ENCODE measurements around the gene KIRREL3. TPM values are rescaled to one million over a fixed set of nuclear protein-coding genes. Genes with fewer than 3 reads are reported as not detected.

Gene KIRREL3
- total RNA-seq, 1 donor from 2014 or later = 0.82 TPM

DNA sequence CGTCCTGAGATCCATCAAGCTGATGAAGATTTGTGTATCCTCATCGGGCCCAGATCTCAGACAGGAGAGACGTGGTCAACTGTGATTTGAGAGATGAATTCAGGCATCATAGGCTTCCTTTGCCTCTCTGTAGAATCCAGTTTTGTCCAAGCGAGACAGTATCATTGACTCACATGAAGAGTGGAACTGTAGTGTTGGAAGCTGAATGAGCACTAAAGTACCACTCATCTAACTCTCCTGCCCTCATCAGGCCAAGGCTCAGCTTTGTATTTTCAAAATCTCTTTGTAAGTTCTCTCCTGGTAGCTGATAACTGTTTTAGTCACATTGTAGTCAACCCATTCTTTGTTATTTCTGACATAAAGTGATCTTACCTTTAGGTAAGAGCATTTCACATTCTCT is 85.1 kb downstream of the KIRREL3 start:
- H3K4me1 Mint-ChIP-seq = peaks cover 10% of the 10 kb centered on the region
- TF ChIP-seq, protein P1, sequence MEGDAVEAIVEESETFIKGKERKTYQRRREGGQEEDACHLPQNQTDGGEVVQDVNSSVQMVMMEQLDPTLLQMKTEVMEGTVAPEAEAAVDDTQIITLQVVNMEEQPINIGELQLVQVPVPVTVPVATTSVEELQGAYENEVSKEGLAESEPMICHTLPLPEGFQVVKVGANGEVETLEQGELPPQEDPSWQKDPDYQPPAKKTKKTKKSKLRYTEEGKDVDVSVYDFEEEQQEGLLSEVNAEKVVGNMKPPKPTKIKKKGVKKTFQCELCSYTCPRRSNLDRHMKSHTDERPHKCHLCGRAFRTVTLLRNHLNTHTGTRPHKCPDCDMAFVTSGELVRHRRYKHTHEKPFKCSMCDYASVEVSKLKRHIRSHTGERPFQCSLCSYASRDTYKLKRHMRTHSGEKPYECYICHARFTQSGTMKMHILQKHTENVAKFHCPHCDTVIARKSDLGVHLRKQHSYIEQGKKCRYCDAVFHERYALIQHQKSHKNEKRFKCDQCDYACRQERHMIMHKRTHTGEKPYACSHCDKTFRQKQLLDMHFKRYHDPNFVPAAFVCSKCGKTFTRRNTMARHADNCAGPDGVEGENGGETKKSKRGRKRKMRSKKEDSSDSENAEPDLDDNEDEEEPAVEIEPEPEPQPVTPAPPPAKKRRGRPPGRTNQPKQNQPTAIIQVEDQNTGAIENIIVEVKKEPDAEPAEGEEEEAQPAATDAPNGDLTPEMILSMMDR (conservative IDR thresholded peaks at IDR 0.05) = no peak
- H3K27ac Mint-ChIP-seq (ENCODE audit: unreplicated experiment) = no peak overlapping the region
- H3K27me3 Mint-ChIP-seq (ENCODE audit: low read depth) = no peaks in the 10 kb centered on the region
- H3K4me3 Mint-ChIP-seq = no peak overlapping the region
- H3K9me3 Mint-ChIP-seq = peaks cover 5% of the 10 kb centered on the region
- no peak for DNase-seq (ENCODE audit: low read depth, low spot score)
- H3K36me3 Mint-ChIP-seq (ENCODE audit: low read depth) = peaks cover 3% of the 10 kb centered on the region

- no peaks in the 10 kb centered on the region for H3K27me3 Mint-ChIP-seq (ENCODE audit: low read depth)
- peaks cover 5% of the 10 kb centered on the region for H3K9me3 Mint-ChIP-seq
- TF ChIP-seq, protein P1 (conservative IDR thresholded peaks at IDR 0.05) = no peak
- DNase-seq (ENCODE audit: low read depth, low spot score) = no peak
- peaks cover 3% of the 10 kb centered on the region for H3K36me3 Mint-ChIP-seq (ENCODE audit: low read depth)
- H3K4me3 Mint-ChIP-seq = no peak overlapping the region
- H3K27ac Mint-ChIP-seq (ENCODE audit: unreplicated experiment) = no peak overlapping the region
- H3K4me1 Mint-ChIP-seq = peaks cover 10% of the 10 kb centered on the region
Observed at GRCh38 chr11:126914941-126915340, 85.6 kb downstream of the KIRREL3 start.

GRCh38 chr11:126914166-126914565 is 86.4 kb downstream of the KIRREL3 start:
- H3K4me1 Mint-ChIP-seq = peaks cover 10% of the 10 kb centered on the region
- no peak overlapping the region for H3K27ac Mint-ChIP-seq (ENCODE audit: unreplicated experiment)
- H3K9me3 Mint-ChIP-seq = peaks cover 5% of the 10 kb centered on the region
- TF ChIP-seq, protein P1 (conservative IDR thresholded peaks at IDR 0.05) = no peak
- H3K4me3 Mint-ChIP-seq = no peak overlapping the region
- H3K36me3 Mint-ChIP-seq (ENCODE audit: low read depth) = peaks cover 3% of the 10 kb centered on the region
- H3K27me3 Mint-ChIP-seq (ENCODE audit: low read depth) = no peaks in the 10 kb centered on the region
- DNase-seq (ENCODE audit: low read depth, low spot score) = no peak

DNA sequence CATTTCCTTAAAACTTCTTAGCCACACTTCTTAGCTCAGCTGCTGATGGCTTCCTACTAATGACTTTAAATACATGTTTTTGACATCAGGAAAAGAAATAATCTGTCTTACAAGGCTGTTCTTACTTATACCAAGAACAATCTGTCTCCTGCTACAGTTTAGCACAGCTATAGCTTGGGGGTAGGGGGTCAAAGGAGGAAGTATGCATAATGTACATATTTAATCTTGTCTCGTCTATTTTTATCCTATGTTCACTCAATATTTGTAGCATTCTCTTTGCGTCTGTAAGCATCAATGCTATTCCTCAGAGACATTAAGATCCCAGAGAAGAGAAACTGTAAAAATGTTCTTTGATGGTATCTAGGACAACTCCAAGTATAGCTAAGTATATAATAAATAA is 96.0 kb downstream of the KIRREL3 start:
- H3K36me3 Mint-ChIP-seq (ENCODE audit: low read depth) = no peaks in the 10 kb centered on the region
- no peak for DNase-seq (ENCODE audit: low read depth, low spot score)
- H3K27me3 Mint-ChIP-seq (ENCODE audit: low read depth) = no peaks in the 10 kb centered on the region
- TF ChIP-seq, protein P1 (conservative IDR thresholded peaks at IDR 0.05) = no peak
- peaks cover 13% of the 10 kb centered on the region for H3K4me1 Mint-ChIP-seq
- H3K27ac Mint-ChIP-seq (ENCODE audit: unreplicated experiment) = no peak overlapping the region
- H3K9me3 Mint-ChIP-seq = peaks cover 4% of the 10 kb centered on the region
- H3K4me3 Mint-ChIP-seq = no peak overlapping the region

DNA sequence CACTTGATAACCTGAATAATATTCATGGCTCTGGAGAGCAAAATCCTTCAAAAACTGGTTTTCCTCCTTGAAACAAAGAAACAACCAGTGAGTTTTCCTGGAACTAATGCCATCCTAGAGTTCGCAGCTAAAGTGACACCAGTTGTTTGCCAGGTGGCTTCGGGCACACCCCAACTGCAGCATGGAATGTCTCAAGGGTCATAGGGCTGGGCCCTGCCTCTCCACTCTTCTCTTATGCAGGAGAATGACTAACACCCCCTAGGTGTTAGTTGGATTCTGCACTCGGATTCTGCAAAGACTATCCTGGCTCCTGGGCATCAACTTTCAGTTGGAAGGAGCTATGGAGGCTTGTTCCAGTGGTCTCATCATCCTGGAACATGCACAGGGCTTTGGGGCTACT is 98.8 kb downstream of the KIRREL3 start:
- Mint-ChIP-seq H3K9me3 (peaks cover 6% of the 10 kb centered on the region), H3K27me3 (ENCODE audit: low read depth) (no peaks in the 10 kb centered on the region), H3K4me3 (no peak overlapping the region), H3K4me1 (peaks cover 17% of the 10 kb centered on the region), H3K27ac (ENCODE audit: unreplicated experiment) (no peak overlapping the region), H3K36me3 (ENCODE audit: low read depth) (no peaks in the 10 kb centered on the region)
- DNase-seq (ENCODE audit: low read depth, low spot score) = no peak
- TF ChIP-seq, protein P1 (conservative IDR thresholded peaks at IDR 0.05) = no peak

Measured in neural crest cell (in vitro differentiated cells).